Calu3 (cell line): ENCODE results near the gene RMND1. TPM values are rescaled to one million over a fixed set of nuclear protein-coding genes. Genes with fewer than 3 reads are reported as not detected.

ENCODE experiments used
- BruUV-seq: library from RNA; stranded (reverse); fragments of 400-500 nt; replicated peaks from 2 replicates; lab custom pipeline; 2021; lab: Mats Ljungman, UMichigan
- CTCF ChIA-PET: fragments of 300-600 bp; sonication (Branson Sonifier 250); formaldehyde crosslinking; loops from one replicate; lab custom pipeline; 2022; ENCODE audit warnings: antibody characterized with exemption; lab: Charles Lee
- DNase-seq: peaks from one replicate; pipeline ENCODE4 v3.0.0; 2022
- H3K27ac Mint-ChIP-seq: one replicate; pipeline ENCODE4 v1.8.0; 2022; ENCODE audit warnings: mixed read lengths; ENCODE audit not compliant: unreplicated experiment
- H3K27me3 Mint-ChIP-seq: one replicate; pipeline ENCODE4 v1.8.0; 2022; ENCODE audit warnings: mixed read lengths; ENCODE audit not compliant: unreplicated experiment
- H3K36me3 Mint-ChIP-seq: one replicate; pipeline ENCODE4 v1.8.0; 2022; ENCODE audit warnings: mild to moderate bottlenecking, moderate library complexity, mixed read lengths; ENCODE audit not compliant: insufficient read depth, unreplicated experiment
- H3K4me1 Mint-ChIP-seq: one replicate; pipeline ENCODE4 v1.8.0; 2022; ENCODE audit warnings: mild to moderate bottlenecking, low read depth, mixed read lengths; ENCODE audit not compliant: unreplicated experiment
- H3K4me3 Mint-ChIP-seq: one replicate; pipeline ENCODE4 v1.8.0; 2022; ENCODE audit warnings: mild to moderate bottlenecking, low read depth, moderate library complexity, mixed read lengths; ENCODE audit not compliant: unreplicated experiment
- H3K9me3 Mint-ChIP-seq: one replicate; pipeline ENCODE4 v1.8.0; 2022; ENCODE audit warnings: low read depth, mixed read lengths; ENCODE audit not compliant: unreplicated experiment
- CTCF ChIP-seq: fragments of 200-600 bp; IDR thresholded peaks from one replicate; pipeline ENCODE4 v1.8.0; 2022; ENCODE audit warnings: antibody characterized with exemption; ENCODE audit not compliant: unreplicated experiment
- intact Hi-C: fragments of 100-400 bp; cut with micrococcal nuclease; formaldehyde crosslinking; loops from one replicate; pipeline ENCODE4 v1.10.0; 2022; ENCODE audit not compliant: unreplicated experiment
- total RNA-seq: library from RNA; stranded (reverse); gene quantifications from 2 replicates; pipeline ENCODE4 v1.2.3, GENCODE V29; 2022

Gene RMND1
- total RNA-seq, 1 experiment from 2014 or later = 13.2 TPM

- DNase-seq = no peak
- H3K9me3 Mint-ChIP-seq = no peaks in the 10 kb centered on the region
- no peaks in the 10 kb centered on the region for H3K27me3 Mint-ChIP-seq
- no peak for TF ChIP-seq CTCF
- no peak overlapping the region for H3K27ac Mint-ChIP-seq
- H3K36me3 Mint-ChIP-seq = peaks cover 20% of the 10 kb centered on the region
- no peak overlapping the region for H3K4me3 Mint-ChIP-seq
- BruUV-seq = no TSS peak
- intact Hi-C loops = no loop called here
- CTCF ChIA-PET = no interaction called here
- H3K4me1 Mint-ChIP-seq = peaks cover 5% of the 10 kb centered on the region
These were observed 19.3 kb downstream of the RMND1 start for GRCh38 chr6:151432651-151433050.

DNA sequence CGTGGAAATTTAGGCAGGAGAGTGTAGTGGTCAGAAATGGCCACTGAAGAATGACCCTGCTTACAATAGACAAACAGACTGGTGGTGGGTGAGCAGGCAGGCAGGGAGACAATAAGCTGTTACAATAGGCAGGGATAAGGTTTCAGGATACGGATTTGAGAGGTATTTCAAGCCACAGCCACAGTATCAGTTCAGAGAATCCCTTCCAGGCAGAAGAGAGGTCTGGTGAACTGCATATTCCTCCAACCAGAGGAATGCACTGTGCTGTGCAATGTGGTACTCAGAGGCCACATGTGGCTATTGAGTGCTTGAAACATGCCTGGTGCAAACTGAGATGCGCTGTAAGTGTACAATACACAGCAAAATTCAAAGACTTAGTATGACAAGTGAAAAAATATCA, 20.6 kb downstream of the RMND1 start:
- no peak for DNase-seq
- Mint-ChIP-seq H3K4me1 (no peaks in the 10 kb centered on the region), H3K27ac (no peak overlapping the region), H3K36me3 (peaks cover 22% of the 10 kb centered on the region), H3K9me3 (no peaks in the 10 kb centered on the region), H3K4me3 (no peak overlapping the region), H3K27me3 (no peaks in the 10 kb centered on the region)
- no TSS peak for BruUV-seq
- no peak for TF ChIP-seq CTCF
- CTCF ChIA-PET = no interaction called here
- intact Hi-C loops = no loop called here

GRCh38 chr6:151430886-151431285, 21.0 kb downstream of the RMND1 start:
- Mint-ChIP-seq H3K36me3 (peaks cover 27% of the 10 kb centered on the region), H3K4me1 (no peaks in the 10 kb centered on the region), H3K9me3 (no peaks in the 10 kb centered on the region), H3K27me3 (no peaks in the 10 kb centered on the region), H3K27ac (no peak overlapping the region), H3K4me3 (no peak overlapping the region)
- DNase-seq = no peak
- intact Hi-C loops = no loop called here
- BruUV-seq = no TSS peak
- CTCF ChIA-PET = no interaction called here
- TF ChIP-seq CTCF = no peak

DNA sequence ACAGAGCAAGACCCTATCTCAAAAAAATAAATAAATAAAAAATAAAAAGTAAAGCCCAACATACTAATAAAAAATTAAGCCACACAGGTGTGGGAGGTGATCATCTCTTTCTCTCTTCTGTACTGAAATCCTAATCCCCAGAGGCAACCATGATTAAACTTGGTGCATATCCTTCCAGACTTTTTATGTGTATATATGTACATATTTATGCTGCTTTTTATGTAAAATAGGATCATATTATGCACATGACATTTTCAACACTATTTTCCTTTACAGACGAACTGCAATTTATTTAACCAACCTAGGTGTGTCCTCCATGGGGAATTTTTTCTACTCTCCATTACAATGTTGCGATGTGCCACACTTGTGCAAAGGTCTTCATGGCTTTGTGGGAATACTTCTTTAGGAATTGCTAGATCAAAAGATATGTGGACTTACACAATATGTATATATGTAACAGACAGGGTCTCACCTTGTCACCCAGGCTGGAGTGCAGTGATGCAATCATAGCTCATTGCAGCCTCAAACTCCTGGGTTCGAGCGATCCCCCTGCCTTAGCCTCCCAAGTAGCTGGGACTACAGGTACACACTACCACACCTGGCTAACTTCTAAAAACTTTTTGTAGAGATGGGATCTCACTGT, 23.7 kb downstream of the RMND1 start:
- H3K4me3 Mint-ChIP-seq = no peak overlapping the region
- no peaks in the 10 kb centered on the region for H3K4me1 Mint-ChIP-seq
- BruUV-seq = no TSS peak
- peaks cover 30% of the 10 kb centered on the region for H3K36me3 Mint-ChIP-seq
- no peak for TF ChIP-seq CTCF
- H3K27me3 Mint-ChIP-seq = no peaks in the 10 kb centered on the region
- no peak for DNase-seq
- CTCF ChIA-PET = no interaction called here
- intact Hi-C loops = no loop called here
- no peak overlapping the region for H3K27ac Mint-ChIP-seq
- no peaks in the 10 kb centered on the region for H3K9me3 Mint-ChIP-seq
